ENCODE results near the gene ACTR6. TPM values are rescaled to one million over a fixed set of nuclear protein-coding genes. Genes with fewer than 3 reads are reported as not detected.
"Not testable (repeated sequence)": the region's sequence is repeated elsewhere in the genome, so short reads cannot be mapped to it uniquely, and the experiment has no call there.

Gene ACTR6
- total RNA-seq, 1 donor from 2014 or later = 23.8 TPM

DNA sequence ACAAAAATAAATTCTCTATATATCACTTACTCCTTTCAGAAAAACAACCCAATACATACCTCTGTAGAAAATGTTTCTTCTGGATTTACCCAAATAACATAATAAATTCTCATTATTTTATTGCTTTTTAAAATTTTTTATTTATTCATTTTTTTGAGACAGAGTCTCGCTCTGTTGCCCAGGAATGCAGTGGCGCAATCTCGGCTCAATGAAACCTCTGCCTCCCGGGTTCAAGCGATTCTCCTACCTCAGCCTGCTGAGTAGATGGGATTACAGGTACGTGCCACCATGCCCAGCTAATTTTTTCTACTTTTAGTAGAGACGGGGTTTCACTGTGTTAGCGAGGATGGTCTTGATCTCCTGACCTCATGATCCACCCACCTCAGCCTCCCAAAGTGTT lies 24.1 kb upstream of the ACTR6 start:
- intact Hi-C loops (cut with micrococcal nuclease); DNase-seq: not testable (repeated sequence)

DNA sequence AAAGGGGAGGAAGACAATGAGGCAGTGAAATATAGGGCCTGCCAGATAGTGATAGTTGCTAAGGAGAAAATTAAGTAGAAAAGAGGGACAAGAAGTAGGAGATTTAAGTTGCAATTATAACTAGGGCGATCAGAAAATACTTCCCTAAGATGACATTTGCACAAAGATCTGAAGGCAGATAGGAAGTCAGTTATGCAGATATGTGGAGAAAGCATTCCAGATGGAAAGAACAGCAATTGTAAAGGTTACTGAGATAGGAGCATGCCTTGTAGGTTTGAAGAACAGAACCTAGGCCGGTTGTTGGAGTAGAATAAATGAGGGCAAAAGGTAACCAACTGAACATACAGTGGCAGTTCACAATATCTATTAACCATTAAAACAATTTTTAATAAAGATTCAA lies 21.4 kb upstream of the ACTR6 start:
- no peak for DNase-seq
- intact Hi-C loops (cut with micrococcal nuclease) = no loop called here
- no peak for ATAC-seq

More for the DNA sequence above, 24.1 kb upstream of the ACTR6 start:
- not testable (repeated sequence) for ATAC-seq

DNA sequence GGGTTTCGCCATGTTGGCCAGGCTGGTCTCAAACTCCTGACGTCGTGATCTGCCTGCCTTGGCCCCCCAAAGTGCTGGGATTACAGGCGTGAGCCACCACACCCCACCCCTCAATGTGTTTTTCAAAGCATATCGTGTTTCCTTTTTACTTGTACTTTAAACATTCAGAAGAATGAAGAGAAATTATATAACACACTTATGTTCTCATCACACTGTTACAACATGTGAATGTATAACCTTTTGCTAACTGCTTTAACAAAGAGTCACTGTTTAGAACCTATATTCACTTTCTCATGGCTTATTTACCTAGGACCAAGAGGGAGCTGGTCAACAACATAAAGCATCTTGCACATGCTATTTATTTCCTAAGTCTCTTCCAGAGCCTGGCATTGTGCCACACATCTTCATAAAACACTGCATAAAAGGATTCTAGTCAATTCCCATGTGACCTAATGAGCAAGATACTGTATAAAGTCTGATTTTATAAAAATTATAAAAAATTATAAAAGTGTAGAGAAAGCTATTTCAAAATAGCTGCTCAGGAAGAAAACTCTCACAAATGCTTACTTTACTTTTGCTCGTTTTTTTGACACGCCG lies 16.0 kb upstream of the ACTR6 start:
- ATAC-seq (no peak), DNase-seq (no peak)
- intact Hi-C loops (cut with micrococcal nuclease) = no loop called here

DNA sequence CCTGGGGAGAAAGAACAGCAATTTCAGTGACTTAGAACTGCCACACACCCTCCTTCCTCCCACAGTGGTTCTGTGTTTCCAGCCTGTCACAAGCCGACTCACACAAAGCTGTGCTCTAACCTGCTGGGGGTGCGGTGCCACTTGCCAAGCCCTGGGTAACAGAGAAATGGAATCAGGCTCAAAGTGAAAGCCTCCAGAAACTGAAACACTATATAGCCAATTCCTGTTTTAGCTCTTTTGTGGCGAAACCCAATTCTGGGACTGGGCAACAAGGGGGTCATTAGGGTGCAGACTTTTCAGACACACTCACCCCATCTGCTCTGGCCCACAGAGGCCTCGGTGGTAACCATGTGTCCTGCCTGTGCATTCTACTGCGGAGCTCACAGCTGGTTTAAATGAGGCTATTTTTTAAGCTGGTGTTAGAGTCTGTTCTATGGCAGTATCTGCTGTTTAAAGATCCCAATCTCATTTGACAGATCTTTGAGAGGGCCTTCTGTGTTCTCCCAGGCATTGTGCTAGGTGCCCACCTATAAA lies 15.2 kb upstream of the ACTR6 start:
- intact Hi-C loops (cut with micrococcal nuclease) = no loop called here
- ATAC-seq (peak; percentile 24), DNase-seq (no peak)

DNA sequence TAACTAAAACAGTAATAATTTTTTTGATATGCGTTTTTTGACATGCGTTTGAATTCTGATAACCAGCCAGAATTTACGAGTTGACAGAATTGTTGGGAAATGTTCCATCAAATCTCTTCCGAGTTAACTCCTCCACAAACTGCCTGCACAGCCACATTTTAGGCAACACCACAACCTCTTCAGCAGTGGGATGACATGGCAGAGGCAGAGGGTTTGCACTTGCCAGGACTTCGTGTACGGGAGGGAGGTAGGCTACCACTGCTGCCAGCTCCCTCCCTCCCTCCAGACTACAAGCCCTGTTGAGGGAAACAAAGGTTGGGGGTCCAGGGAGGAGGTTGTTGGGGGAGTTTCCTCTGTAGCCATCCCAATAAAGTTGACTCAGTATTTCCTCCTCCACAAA lies 14.5 kb upstream of the ACTR6 start:
- ATAC-seq (peak; percentile 42), DNase-seq (no peak)
- intact Hi-C loops (cut with micrococcal nuclease) = no loop called here

DNA sequence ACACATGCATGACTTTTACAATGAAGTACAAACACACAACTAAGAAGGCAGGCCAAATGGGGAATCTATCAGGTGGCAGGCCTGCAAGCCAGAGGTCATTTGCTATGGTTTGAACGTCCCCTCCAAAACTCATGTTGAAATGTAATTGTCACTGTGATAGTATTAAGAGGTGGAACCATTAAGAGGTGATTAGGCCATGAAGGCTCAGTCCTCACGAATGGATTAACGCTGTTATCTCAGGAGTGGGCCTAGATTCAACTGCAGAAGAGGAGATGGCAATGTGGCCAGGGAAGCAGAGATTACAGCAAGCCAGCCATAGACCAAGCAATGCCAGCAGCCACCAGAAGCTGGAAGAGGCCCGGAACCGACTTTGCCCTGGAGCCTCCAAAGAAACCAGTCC lies 13.5 kb upstream of the ACTR6 start:
- ATAC-seq (peak; percentile 65), DNase-seq (no peak)
- intact Hi-C loops (cut with micrococcal nuclease) = no loop called here

DNA sequence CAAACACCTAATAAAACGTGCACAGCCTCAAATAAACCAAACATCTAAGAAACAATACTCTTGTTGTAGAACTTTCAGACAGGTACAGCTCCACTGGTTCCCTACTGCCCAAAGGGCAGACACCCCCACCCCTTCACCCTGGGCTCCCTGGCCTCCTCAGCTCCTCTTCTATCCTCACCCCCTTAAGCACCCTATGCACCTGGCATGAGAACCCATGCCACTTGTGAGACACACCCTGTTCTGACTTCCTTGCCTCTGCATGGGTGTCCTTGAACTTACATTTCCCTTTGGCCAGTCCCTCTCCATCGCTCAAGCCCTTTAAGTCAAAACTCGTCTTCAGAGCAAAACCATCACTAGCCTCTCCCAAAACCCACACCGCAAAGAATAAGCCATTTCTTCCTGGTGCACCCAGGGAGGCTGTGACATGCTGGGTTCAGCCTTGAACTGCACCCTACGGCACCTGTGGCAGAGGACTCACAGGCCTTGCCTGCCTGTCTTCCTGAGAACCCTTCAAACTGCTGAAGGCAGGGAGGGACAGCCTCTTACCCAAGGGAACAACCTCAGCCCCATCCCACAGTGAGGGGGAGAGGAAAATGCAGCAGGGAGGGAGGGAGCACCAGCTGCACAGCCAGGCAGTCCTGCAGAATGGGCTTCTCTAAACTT lies 12.6 kb upstream of the ACTR6 start:
- intact Hi-C loops (cut with micrococcal nuclease) = no loop called here
- DNase-seq (no peak), ATAC-seq (no peak)

DNA sequence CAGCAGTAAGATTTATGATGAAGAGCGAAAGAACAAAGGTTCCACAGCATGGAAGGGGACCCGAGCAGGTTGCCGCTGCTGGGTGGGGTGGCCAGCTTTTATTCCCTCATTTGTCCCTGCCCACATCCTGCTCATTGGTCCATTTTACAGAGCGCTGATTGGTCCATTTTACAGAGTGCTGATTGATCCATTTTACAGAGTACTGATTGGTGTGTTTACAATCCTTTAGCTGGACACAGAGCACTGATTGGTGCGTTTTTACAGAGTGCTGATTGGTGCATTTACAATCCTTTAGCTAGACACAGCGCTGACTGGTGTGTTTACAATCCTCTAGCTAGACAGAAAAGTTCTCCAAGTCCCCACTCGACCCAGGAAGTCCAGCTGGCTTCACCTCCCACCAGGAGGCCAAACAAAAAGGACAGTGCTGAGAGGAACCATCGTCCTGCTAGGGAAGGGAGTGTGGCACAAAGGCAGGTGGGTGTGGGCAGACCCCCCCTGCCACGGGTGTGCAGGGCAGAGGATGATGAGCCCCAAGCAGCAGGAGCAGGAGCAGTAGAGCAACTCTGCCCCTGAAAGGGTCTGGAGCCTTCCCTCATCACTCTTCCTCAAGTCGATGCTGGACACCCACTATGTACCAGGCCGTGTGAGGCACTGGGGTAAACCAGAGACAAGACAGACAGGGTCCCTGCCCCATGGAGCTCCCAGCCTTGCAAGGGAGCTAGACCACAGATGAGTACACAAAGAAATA lies 11.6 kb upstream of the ACTR6 start:
- DNase-seq; intact Hi-C loops (cut with micrococcal nuclease); ATAC-seq: not testable (repeated sequence)

DNA sequence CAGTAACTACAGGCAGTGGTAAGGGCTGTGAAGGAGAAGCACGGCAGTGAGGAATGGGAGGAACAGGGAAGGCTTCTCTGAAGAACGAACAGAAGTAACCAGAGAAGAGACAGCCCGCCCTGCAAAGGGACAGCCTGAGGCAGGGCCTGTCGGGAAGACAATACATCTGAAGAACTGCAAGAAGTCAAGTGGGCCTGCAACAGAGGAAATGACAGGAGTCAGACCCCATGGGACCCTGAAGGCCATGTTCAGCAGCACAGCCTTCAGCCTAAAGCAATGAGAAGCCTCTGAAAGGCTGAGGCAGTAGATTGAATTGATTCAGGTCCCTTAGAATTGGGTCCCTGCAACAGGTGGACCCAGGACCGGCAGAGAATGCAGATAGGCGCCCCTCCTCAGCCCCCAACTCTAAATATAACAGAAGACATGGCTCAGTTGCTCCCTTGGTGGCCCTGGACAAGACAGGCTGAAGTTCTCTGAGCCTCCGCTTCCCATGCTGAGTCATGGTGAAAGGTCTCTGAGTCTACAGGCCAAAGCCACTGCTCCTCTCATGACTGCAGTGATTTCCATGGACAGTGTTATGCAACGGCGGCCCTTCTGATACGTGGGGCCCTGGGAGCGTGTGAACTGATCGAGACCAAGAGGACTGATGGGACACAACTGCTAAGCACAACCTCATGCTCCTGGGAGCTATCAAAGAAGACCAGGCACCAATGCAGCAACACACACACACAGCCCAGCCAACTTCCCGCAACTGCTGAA lies 10.8 kb upstream of the ACTR6 start:
- no peak for DNase-seq
- intact Hi-C loops (cut with micrococcal nuclease) = no loop called here
- peak; percentile 51 for ATAC-seq

DNA sequence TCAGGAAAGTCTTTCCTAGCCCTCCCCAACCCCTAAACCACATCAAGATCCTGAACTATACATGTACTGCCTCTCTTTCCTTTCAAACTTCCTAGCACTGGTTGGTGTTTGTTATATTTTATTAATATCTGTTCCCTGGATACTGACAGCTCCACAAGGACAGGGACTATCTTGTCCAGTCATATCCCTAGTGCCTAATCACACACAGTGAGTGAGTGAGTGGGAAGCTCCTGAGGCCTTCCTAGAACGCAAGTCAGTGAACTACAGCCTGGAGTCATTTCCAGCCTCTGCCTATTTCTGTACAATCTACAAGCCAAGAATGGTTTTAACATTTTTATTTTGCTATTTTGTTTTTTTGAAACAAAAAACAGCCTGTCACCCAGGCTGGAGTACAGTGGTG lies 7.5 kb upstream of the ACTR6 start:
- DNase-seq (no peak), ATAC-seq (peak; percentile 55)
- intact Hi-C loops (cut with micrococcal nuclease) = no loop called here

DNA sequence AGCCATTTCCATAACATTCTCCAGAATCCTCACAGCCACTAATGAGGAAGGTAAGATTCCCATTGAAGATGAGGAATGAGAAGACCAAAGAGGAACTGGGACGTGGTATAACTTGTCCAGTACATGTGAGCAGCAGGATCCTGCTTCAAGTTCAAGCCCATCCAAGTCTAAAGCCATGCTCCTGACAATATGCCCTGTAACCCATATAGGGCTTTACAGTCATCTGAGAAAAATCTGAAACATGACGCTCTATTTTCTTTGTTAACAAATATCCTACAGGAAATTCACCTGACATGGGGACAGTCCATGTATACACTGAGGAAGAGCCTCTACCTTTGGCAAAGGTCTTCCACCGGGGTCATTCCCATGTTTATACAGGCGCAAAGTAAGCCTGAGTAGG lies 3.1 kb upstream of the ACTR6 start:
- intact Hi-C loops (cut with micrococcal nuclease) = no loop called here
- ATAC-seq (no peak), DNase-seq (no peak)

DNA sequence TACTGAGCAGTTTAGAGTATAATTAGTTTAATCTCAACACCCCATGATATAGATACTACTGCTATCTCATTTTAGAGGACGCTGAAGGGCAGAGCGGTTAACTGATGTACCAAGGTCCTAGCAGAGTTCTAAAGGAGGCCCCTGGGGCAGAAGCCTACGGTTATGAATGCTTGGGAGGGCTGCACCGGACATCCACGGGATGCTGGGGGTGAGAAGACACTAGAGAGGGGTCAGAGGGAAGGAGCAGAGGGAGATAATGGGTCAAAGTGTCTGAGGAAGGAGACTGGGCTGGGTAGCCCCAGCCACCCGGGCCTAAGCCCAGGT lies 1.6 kb upstream of the ACTR6 start:
- DNase-seq (no peak), ATAC-seq (no peak)
- intact Hi-C loops (cut with micrococcal nuclease) = no loop called here

DNA sequence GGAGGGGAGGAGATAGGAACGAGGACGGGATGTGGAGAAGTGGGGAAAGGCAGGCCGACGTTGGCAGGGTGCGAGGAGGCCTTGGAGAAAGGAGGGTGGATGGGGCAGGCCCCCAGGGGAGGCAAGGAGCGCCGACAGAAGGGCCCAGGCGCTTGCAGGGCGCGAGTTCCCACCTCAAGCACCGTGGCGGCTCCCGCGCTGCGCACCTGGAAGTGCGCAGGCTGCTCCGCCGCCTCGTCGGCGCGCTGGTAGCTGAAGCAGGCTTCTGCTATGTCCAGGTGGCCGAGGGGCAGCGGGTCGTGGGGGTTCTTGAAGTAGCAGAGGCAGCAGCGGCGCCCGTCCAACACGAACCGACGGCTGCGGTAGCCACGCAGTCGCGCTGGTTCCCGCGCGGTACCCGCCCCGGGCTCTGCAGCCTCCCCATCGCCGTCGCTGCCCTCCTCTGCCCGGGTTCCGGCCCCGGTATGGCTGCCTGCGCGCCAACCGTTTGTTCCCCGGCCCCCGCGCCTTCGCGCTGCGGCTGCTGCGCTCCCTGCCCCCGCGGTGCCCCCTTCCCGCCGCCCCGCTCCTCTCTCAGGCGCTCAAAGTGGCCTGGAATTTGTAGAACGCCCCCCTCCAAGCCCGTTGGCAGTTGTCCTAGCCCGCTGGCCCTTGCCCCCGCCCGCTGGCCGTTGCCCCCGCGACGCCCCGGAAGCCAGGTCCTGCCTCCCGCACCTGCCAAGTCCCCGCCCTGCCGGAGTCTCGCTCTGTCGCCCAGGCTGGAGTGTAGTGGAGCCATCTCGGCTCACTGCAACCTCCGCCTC lies 1.1 kb upstream of the ACTR6 start:
- intact Hi-C loops (cut with micrococcal nuclease) = no loop called here
- peak; percentile 82 for DNase-seq
- peak; percentile 87 for ATAC-seq

DNA sequence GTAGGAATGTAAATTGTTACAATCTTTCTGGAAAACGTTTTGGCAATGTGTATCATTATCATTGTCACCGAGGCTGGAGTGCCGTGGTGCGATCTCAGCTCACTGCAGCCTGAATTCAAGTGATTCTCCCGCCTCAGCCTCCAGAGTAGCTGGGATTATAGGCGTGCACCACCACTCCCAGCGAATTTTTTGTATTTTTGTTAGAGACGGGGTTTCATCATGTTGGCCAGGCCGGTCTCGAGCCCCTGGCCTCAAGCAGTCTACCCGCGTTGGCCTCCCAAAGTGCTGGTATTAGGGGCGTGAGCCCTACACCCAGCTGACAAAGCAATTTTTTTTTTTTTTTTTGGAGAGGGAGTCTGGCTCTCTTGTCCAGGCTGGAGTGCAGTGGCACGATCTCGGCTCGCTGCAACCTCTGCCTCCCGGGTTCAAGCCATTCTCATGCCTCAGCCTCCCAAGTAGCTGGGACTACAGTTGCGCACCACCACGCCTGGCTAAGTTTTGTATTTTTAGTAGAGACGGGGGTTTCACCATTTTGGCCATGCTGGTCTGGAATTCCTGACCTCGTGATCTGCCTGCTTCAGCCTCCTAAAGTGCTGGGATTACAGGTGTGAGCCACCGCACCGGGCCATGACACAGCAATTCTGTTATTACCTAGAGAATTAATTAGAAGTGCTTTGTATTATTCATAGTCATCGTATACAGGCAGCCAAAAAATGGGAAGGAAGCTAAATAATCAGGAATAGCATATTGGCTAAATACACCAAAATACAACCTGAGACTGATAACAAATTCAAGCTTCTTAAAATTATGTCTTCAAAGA lies 1.2 kb downstream of the ACTR6 start:
- ATAC-seq = no peak
- no peak for DNase-seq
- intact Hi-C loops (cut with micrococcal nuclease) = no loop called here

DNA sequence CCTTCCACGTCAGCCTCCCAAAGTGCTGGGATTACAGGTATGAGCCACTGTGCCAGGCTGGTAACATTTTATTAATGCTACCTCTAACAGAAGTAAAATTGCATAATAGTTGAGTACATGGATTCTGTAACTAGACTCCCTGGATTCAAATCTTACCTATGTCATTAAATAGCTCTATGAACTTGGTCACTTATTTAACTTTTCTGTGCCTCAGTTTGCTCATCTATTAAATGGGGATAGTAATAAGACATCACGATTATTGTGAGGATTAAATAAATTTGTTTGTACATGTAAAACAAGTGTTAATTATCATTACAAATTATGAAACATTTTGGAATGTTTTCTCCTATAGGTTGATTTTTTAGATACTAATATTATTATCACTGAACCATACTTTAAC lies 6.7 kb downstream of the ACTR6 start:
- ATAC-seq = no peak
- intact Hi-C loops (cut with micrococcal nuclease) = no loop called here

DNA sequence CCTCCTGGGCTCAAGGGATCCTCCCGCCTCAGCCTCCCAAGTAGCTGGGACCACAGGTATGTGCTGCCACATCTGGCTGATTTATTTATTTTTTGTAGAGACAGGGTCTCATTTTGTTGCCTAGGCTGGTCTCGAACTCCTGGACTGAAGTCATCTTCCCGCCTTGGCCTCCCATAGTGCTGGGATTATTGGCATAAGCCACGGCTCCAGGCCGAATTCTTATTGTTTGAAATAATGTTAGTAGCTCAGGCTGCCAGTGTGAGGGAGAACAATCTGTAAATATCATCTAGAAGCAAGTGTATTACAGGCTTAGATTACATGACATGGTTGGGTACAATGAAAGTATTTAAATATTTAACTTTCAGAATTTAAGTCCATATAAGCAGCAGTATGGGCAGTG lies 8.2 kb downstream of the ACTR6 start:
- no peak for DNase-seq
- intact Hi-C loops (cut with micrococcal nuclease) = no loop called here

More for the DNA sequence above, 6.7 kb downstream of the ACTR6 start:
- no peak for DNase-seq

DNA sequence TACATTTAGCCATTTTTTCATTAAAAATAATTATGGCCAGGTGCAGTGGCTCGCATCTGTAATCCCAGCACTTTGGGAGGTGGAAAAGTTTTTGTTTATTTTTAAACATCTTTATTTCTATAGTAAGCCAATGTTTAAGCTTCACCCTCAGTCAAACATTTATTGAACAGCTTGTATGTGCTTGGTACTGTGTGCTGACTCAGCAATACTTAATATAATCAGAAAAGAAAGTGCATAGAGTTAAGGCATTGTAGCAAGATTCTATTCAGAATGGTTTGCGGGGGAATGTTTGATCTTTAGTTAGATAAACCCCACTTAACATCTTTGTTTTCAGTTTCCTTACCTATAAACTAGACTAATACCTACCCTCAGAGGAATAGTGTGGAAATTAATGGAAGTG lies 11.1 kb downstream of the ACTR6 start:
- intact Hi-C loops (cut with micrococcal nuclease) = no loop called here
- ATAC-seq = no peak
- DNase-seq = no peak

More for the DNA sequence above, 8.2 kb downstream of the ACTR6 start:
- no peak for ATAC-seq

Measured in left ventricle myocardium superior (tissue), 1 donor.